HEK293 (cell line): Measurements from ENCODE around the gene PFN2.

Experiments used
- CTCF ChIA-PET: fragments of 350-600 bp; formaldehyde crosslinking; extraction: SDS; loops from one replicate; lab custom pipeline; 2021; ENCODE audit warnings: antibody characterized with exemption; lab: Yijun Ruan, JAX
- POLR2A ChIA-PET: fragments of 300-600 bp; formaldehyde crosslinking; extraction: SDS; loops from one replicate; lab custom pipeline; 2020; ENCODE audit warnings: antibody characterized with exemption, inconsistent platforms; lab: Yijun Ruan, JAX
- H3K27ac ChIP-seq: fragments of 200-500 bp; sonication (Bioruptor generic); 2 replicates; pipeline ENCODE4 v1.5.1; 2014; ENCODE audit warnings: low read depth, low read length, control low read depth, inconsistent platforms; ENCODE audit errors: extremely low read depth
- H3K36me3 ChIP-seq, 2 experiments: fragments of 200-500 bp in 1 of 2; sonication (Bioruptor generic) in 1 of 2; 1 replicate in 1 of 2; 2 replicates in 1 of 2; pipeline ENCODE4 v1.5.1; 2014 to 2017; ENCODE audit warnings: inconsistent platforms in 2 of 2, low read length in 2 of 2; ENCODE audit not compliant: control insufficient read depth in 2 of 2, insufficient read depth in 1 of 2
- H3K4me1 ChIP-seq: fragments of 200-500 bp; sonication (Bioruptor generic); 2 replicates; pipeline ENCODE4 v1.5.1; 2014; ENCODE audit warnings: mild to moderate bottlenecking, low read length, inconsistent platforms; ENCODE audit not compliant: control insufficient read depth, insufficient read depth
- H3K4me3 ChIP-seq: 2 replicates; pipeline ENCODE4 v1.5.1; 2011; ENCODE audit warnings: low read depth, mild to moderate bottlenecking, control low read depth, low read length, moderate library complexity
- H3K9me3 ChIP-seq: fragments of 200-500 bp; sonication (Bioruptor generic); 2 replicates; pipeline ENCODE4 v1.5.1; 2014; ENCODE audit warnings: low read depth, low read length, inconsistent platforms; ENCODE audit not compliant: control insufficient read depth, insufficient read depth
- AEBP2 ChIP-seq: fragments of 450-650 bp; formaldehyde crosslinking; IDR thresholded peaks from 2 replicates; pipeline ENCODE4 v1.5.1; 2016; ENCODE audit warnings: missing biosample characterization, missing genetic modification characterization, borderline replicate concordance
- GLI2 ChIP-seq: fragments of 450-650 bp; formaldehyde crosslinking; IDR thresholded peaks from 2 replicates; pipeline ENCODE4; 2017; ENCODE audit warnings: missing biosample characterization, missing genetic modification characterization, low read depth, borderline replicate concordance
- GLIS2 ChIP-seq: fragments of 450-650 bp; formaldehyde crosslinking; IDR thresholded peaks from 2 replicates; pipeline ENCODE4 v1.5.1; 2016; ENCODE audit warnings: missing biosample characterization, missing genetic modification characterization
- HIC1 ChIP-seq: fragments of 450-650 bp; formaldehyde crosslinking; IDR thresholded peaks from 2 replicates; pipeline ENCODE4 v1.5.1; 2016; ENCODE audit warnings: missing biosample characterization, missing genetic modification characterization
- INSM2 ChIP-seq: fragments of 450-650 bp; formaldehyde crosslinking; IDR thresholded peaks from 2 replicates; pipeline ENCODE4 v1.5.1; 2016; ENCODE audit warnings: missing biosample characterization, missing genetic modification characterization
- MEIS1 ChIP-seq: sonication (generic); formaldehyde crosslinking; IDR thresholded peaks from 2 replicates; pipeline ENCODE4 v1.8.1; 2022; ENCODE audit warnings: missing genetic modification reagents, mild to moderate bottlenecking, borderline replicate concordance
- PBX3 ChIP-seq: sonication (generic); formaldehyde crosslinking; IDR thresholded peaks from 2 replicates; pipeline ENCODE4 v1.8.1; 2022; ENCODE audit warnings: mild to moderate bottlenecking, moderate library complexity, missing genetic modification reagents
- SCRT1 ChIP-seq: fragments of 450-650 bp; formaldehyde crosslinking; IDR thresholded peaks from 2 replicates; pipeline ENCODE4 v1.5.1; 2016; ENCODE audit warnings: missing biosample characterization, missing genetic modification characterization, borderline replicate concordance
- ZNF121 ChIP-seq: fragments of 450-650 bp; formaldehyde crosslinking; IDR thresholded peaks from 2 replicates; pipeline ENCODE4 v1.5.1; 2016; ENCODE audit warnings: missing biosample characterization, missing genetic modification characterization
- ZNF133 ChIP-seq: fragments of 450-650 bp; formaldehyde crosslinking; IDR thresholded peaks from 2 replicates; pipeline ENCODE4 v1.5.1; 2016; ENCODE audit warnings: missing biosample characterization, missing genetic modification characterization
- ZNF302 ChIP-seq: fragments of 450-650 bp; formaldehyde crosslinking; IDR thresholded peaks from 2 replicates; pipeline ENCODE4 v1.5.1; 2016; ENCODE audit warnings: missing biosample characterization, missing genetic modification characterization, low read depth
- ZNF558 ChIP-seq: fragments of 450-650 bp; formaldehyde crosslinking; IDR thresholded peaks from 2 replicates; pipeline ENCODE4 v1.5.1; 2016; ENCODE audit warnings: missing biosample characterization, missing genetic modification characterization
- ZNF560 ChIP-seq: fragments of 450-650 bp; formaldehyde crosslinking; IDR thresholded peaks from 2 replicates; pipeline ENCODE4 v1.5.1; 2017; ENCODE audit warnings: missing biosample characterization, missing genetic modification characterization, borderline replicate concordance
- ZNF610 ChIP-seq: fragments of 450-650 bp; formaldehyde crosslinking; IDR thresholded peaks from 2 replicates; pipeline ENCODE4 v1.5.1; 2016; ENCODE audit warnings: missing biosample characterization, missing genetic modification characterization, borderline replicate concordance
- ZNF664 ChIP-seq: fragments of 450-650 bp; formaldehyde crosslinking; IDR thresholded peaks from 2 replicates; pipeline ENCODE4 v1.5.1; 2016; ENCODE audit warnings: missing biosample characterization, missing genetic modification characterization
- ZNF777 ChIP-seq: fragments of 450-650 bp; formaldehyde crosslinking; IDR thresholded peaks from 2 replicates; pipeline ENCODE4 v1.5.1; 2017; ENCODE audit warnings: missing biosample characterization, missing genetic modification characterization, borderline replicate concordance
- ZNF785 ChIP-seq: fragments of 450-650 bp; formaldehyde crosslinking; IDR thresholded peaks from 2 replicates; pipeline ENCODE4 v1.5.1; 2016; ENCODE audit warnings: missing biosample characterization, missing genetic modification characterization
- ZSCAN30 ChIP-seq: fragments of 450-650 bp; IDR thresholded peaks from 2 replicates; pipeline ENCODE4 v1.5.1; 2018; ENCODE audit warnings: missing biosample characterization, mild to moderate bottlenecking, missing genetic modification characterization, moderate library complexity
- TF ChIP-seq, protein P1 (sequence below): fragments of 450-650 bp; formaldehyde crosslinking; conservative IDR thresholded peaks from 2 replicates; pipeline ENCODE4 v1.5.1; 2016; ENCODE audit warnings: low read depth, missing biosample characterization, missing genetic modification characterization

Gene PFN2

GRCh38 chr3:149999421-149999820 lies 28.7 kb upstream of the PFN2 start:
- H3K4me3 ChIP-seq, result no peak overlapping the region
- H3K4me1 ChIP-seq, result no peaks in the 10 kb centered on the region
- ChIA-PET CTCF (interaction anchor here (1.2 kb wide), 1 partner anchor 221 kb away, joined by 3 read pairs; no protein-coding TSS in a partner anchor), POLR2A (no interaction called here)
- TF ChIP-seq ZNF785 (tag by site-specific recombination) (no peak), AEBP2 (tag by site-specific recombination) (no peak), ZNF777 (tag by site-specific recombination) (no peak), ZNF664 (tag by site-specific recombination) (no peak), PBX3 (CRISPR knock-in tag) (no peak), ZNF121 (tag by site-specific recombination) (no peak), ZSCAN30 (tag by site-specific recombination) (no peak), HIC1 (tag by site-specific recombination) (no peak), ZNF133 (no peak), ZNF560 (tag by site-specific recombination) (no peak), ZNF610 (tag by site-specific recombination) (no peak), INSM2 (tag by site-specific recombination) (no peak), ZNF302 (tag by site-specific recombination) (no peak), SCRT1 (tag by site-specific recombination) (no peak), ZNF558 (no peak), GLI2 (tag by site-specific recombination) (no peak), MEIS1 (CRISPR knock-in tag) (no peak), GLIS2 (tag by site-specific recombination) (no peak)
- TF ChIP-seq, protein P1, sequence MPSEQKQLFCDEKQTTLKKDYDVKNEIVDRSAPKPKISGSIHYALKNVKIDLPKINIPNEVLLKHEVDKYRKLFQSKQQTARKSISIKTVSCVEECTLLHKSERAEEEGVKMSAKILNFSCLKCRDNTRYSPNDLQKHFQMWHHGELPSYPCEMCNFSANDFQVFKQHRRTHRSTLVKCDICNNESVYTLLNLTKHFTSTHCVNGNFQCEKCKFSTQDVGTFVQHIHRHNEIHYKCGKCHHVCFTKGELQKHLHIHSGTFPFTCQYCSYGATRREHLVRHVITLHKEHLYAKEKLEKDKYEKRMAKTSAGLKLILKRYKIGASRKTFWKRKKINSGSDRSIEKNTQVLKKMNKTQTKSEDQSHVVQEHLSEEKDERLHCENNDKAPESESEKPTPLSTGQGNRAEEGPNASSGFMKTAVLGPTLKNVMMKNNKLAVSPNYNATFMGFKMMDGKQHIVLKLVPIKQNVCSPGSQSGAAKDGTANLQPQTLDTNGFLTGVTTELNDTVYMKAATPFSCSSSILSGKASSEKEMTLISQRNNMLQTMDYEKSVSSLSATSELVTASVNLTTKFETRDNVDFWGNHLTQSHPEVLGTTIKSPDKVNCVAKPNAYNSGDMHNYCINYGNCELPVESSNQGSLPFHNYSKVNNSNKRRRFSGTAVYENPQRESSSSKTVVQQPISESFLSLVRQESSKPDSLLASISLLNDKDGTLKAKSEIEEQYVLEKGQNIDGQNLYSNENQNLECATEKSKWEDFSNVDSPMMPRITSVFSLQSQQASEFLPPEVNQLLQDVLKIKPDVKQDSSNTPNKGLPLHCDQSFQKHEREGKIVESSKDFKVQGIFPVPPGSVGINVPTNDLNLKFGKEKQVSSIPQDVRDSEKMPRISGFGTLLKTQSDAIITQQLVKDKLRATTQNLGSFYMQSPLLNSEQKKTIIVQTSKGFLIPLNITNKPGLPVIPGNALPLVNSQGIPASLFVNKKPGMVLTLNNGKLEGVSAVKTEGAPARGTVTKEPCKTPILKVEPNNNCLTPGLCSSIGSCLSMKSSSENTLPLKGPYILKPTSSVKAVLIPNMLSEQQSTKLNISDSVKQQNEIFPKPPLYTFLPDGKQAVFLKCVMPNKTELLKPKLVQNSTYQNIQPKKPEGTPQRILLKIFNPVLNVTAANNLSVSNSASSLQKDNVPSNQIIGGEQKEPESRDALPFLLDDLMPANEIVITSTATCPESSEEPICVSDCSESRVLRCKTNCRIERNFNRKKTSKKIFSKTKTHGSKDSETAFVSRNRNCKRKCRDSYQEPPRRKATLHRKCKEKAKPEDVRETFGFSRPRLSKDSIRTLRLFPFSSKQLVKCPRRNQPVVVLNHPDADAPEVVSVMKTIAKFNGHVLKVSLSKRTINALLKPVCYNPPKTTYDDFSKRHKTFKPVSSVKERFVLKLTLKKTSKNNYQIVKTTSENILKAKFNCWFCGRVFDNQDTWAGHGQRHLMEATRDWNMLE (tag by site-specific recombination), result no peak
- no peak overlapping the region for H3K27ac ChIP-seq
- H3K36me3 ChIP-seq, result no peaks in the 10 kb centered on the region
- H3K9me3 ChIP-seq, result no peaks in the 10 kb centered on the region
